ENCODE results near the gene CDH4. TPM values are rescaled to one million over a fixed set of nuclear protein-coding genes. Genes with fewer than 3 reads are reported as not detected.
"Not testable (repeated sequence)": the region's sequence is repeated elsewhere in the genome, so short reads cannot be mapped to it uniquely, and the experiment has no call there.

The CDH4 gene
- total RNA-seq, 2 donors from 2014 or later = 0.08 to 0.09 TPM

DNA sequence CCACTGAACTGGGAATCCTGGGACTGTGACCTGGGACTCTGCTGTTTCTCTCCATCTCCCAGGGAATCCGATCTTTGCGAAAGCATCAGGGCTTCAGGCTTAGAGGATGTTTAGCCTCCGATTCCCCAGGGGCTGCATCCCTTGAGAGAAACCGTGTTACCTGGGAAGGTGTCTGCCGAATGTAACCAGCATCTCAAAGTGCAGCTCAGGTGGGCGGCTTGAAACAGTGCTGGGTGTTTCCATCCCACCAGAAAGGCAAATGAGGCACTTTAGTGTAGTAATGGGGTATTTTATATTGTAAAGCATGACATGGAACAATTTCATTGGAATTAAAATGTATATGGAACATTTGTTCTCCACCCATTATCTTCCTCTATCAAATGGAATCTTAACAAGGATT lies 15.2 kb downstream of the CDH4 start:
- no peaks in the 10 kb centered on the region for H3K9me3 Mint-ChIP-seq
- DNase-seq (ENCODE audit: low spot score in 2 of 2) (no peak), ATAC-seq (no peak)
- no peak overlapping the region for H3K27ac Mint-ChIP-seq
- no peaks in the 10 kb centered on the region for H3K36me3 Mint-ChIP-seq

GRCh38 chr20:61268024-61268423 lies 16.0 kb downstream of the CDH4 start:
- Mint-ChIP-seq H3K9me3 (peaks cover 3 to 4% of the 10 kb centered on the region in 2 donors), H3K36me3 (no peaks in the 10 kb centered on the region), H3K27ac (no peak overlapping the region)
- DNase-seq (ENCODE audit: low spot score in 2 of 2) (no peak), ATAC-seq (no peak)

- H3K9me3 Mint-ChIP-seq = peaks cover 15% of the 10 kb centered on the region in 2 donors
- no peak overlapping the region for H3K27ac Mint-ChIP-seq
- ATAC-seq = no peak
Measured at GRCh38 chr20:61271312-61272231, 19.5 kb downstream of the CDH4 start.

DNA sequence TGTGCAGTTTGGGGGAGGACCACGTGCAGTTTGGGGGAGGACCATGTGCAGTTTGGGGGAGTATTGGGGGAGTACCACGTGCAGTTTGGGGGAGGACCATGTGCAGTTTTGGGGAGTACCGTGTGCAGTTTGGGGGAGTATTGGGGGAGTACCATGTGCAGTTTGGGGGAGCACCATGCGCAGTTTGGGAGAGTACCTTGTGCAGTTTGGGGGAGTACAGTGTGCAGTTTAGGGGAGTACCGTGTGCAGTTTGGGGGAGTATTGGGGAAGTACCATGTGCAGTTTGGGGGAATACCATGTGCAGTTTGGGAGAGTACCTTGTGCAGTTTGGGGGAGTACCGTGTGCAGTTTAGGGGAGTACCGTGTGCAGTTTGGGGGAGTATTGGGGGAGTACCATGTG lies 21.0 kb downstream of the CDH4 start:
- ATAC-seq; H3K36me3 Mint-ChIP-seq; H3K27ac Mint-ChIP-seq; DNase-seq (ENCODE audit: low spot score in 2 of 2): not testable (repeated sequence)
- peaks cover 15% of the 10 kb centered on the region in 2 donors for H3K9me3 Mint-ChIP-seq

More at GRCh38 chr20:61271312-61272231, 19.5 kb downstream of the CDH4 start:
- no peak for DNase-seq (ENCODE audit: low spot score in 2 of 2)
- H3K36me3 Mint-ChIP-seq = no peaks in the 10 kb centered on the region

DNA sequence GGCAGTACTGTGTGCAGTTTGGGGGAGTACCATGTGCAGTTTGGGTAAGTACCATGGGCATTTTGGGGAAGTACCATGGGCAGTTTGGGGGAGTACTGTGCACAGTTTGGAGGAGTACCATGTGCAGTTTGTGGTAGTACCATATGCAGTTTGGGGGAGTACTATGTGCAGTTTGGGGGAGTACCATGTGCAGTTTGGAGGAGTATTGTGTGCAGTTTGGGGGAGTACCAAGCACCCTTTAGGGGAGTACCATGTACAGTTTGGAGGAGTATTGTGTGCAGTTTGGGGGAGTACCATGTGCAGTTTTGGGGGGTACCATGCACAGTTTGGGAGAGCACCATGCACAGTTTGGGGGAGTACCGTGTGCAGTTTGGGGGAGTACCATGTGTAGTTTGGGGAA lies 21.6 kb downstream of the CDH4 start:
- not testable (repeated sequence) for DNase-seq (ENCODE audit: low spot score in 2 of 2); H3K36me3 Mint-ChIP-seq; H3K27ac Mint-ChIP-seq
- peak in 1 of 2 donors; percentile 18 for ATAC-seq
- H3K9me3 Mint-ChIP-seq = peaks cover 15% of the 10 kb centered on the region in 2 donors

DNA sequence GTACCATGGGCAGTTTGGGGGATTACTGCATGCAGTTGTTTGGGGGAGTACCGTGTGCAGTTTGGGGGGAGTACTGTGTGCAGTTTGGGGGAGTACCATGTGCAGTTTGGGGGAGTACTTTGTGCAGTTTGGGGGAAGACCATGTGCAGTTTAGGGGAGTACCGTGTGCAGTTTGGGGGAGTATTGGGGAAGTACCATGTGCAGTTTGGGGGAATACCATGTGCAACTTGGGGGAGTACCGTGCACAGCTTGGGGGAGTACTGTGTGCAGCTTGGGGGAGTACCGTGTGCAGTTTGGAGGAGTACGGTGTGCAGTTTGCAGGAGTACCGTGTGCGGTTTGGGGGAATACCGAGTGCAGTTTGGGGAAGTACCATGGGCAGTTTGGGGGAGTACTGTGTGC lies 22.3 kb downstream of the CDH4 start:
- ATAC-seq (no peak), DNase-seq (ENCODE audit: low spot score in 2 of 2) (no peak)
- no peaks in the 10 kb centered on the region for H3K36me3 Mint-ChIP-seq
- H3K27ac Mint-ChIP-seq = no peak overlapping the region
- H3K9me3 Mint-ChIP-seq = peaks cover 15% of the 10 kb centered on the region in 2 donors

DNA sequence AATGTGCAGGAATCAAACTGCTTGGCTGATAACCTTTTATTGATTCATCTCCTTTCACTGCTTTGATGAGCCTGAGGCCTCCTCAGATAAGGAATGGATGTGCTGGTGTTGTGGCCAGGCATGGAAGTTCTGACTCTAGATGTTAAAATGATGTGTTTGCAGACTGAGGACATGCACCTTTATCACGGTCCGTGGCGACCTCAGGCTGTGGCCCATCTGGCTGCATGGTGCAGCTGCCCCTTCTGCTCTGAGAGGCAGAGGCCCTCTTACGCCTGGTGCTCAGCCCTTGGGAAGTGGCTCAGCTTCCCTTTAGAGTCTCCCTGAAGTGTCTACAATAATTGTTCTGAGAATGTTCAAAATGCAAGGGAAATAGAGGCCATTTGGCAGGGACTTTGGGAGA lies 26.2 kb downstream of the CDH4 start:
- H3K36me3 Mint-ChIP-seq = peaks cover 6 to 8% of the 10 kb centered on the region in 2 donors
- no peak overlapping the region for H3K27ac Mint-ChIP-seq
- H3K9me3 Mint-ChIP-seq = peaks cover 15 to 16% of the 10 kb centered on the region in 2 donors
- ATAC-seq = no peak
- no peak for DNase-seq (ENCODE audit: low spot score in 2 of 2)

DNA sequence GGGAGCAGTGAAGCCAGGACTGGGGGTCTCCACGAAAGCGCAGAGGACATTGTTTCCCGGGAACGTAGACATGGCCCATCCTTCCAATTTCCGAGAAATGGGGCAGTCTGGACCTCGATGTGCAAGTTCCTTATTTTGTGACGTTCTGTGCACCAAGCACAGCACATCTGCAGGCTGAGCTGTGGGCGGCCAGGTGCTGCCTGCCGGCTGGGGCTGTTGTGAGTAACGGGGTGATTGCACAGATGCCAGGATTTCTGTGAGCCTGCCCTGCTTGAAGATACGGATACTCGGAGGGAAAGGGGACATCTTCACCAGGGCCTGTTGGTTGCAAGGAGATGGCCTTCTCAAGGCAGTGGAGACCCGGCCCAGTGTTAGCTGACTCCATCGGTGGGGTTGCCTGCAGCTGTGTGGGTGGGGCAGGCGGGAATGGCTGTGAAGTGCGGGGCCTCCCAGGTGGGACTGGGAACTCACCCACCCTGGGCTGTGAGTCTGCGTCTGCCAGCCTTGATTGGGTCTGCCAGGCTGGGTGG lies 27.6 kb downstream of the CDH4 start:
- H3K27ac Mint-ChIP-seq = no peak overlapping the region
- peaks cover 6 to 8% of the 10 kb centered on the region in 2 donors for H3K36me3 Mint-ChIP-seq
- DNase-seq (ENCODE audit: low spot score in 2 of 2) = no peak
- peaks cover 9 to 12% of the 10 kb centered on the region in 2 donors for H3K9me3 Mint-ChIP-seq
- no peak for ATAC-seq

GRCh38 chr20:61280217-61280980 lies 28.3 kb downstream of the CDH4 start:
- no peak for ATAC-seq
- Mint-ChIP-seq H3K27ac (no peak overlapping the region), H3K9me3 (peaks cover 4 to 8% of the 10 kb centered on the region in 2 donors), H3K36me3 (peaks cover 6 to 8% of the 10 kb centered on the region in 2 donors)
- DNase-seq (ENCODE audit: low spot score in 2 of 2) = no peak

DNA sequence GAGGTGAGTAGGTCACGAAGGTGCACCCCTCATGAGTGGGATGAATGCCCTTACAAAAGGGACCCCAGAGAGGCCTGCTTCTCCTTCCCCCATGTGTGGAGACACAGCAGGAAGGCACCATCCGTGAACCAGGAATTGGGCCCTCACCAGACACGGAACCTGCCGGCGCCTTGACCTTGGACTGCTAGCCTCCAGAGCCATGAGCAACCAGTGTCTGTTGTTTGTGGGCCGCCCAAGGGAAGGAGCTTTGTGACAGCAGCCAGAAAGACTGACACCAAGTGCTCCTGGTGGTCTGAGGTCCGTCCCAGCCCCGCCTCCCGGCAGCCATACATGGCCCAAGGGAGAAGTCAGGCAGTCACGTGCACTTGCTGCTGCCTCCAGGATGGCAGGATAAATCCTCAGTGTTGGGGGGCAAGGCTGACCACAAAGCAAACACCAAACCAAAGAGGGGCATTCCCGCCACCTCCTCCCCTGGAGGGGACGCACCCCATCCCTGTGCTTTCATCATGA lies 29.3 kb downstream of the CDH4 start:
- Mint-ChIP-seq H3K36me3 (peaks cover 6 to 8% of the 10 kb centered on the region in 2 donors), H3K9me3 (peaks cover 4 to 8% of the 10 kb centered on the region in 2 donors), H3K27ac (no peak overlapping the region)
- no peak for DNase-seq (ENCODE audit: low spot score in 2 of 2)
- ATAC-seq = no peak

DNA sequence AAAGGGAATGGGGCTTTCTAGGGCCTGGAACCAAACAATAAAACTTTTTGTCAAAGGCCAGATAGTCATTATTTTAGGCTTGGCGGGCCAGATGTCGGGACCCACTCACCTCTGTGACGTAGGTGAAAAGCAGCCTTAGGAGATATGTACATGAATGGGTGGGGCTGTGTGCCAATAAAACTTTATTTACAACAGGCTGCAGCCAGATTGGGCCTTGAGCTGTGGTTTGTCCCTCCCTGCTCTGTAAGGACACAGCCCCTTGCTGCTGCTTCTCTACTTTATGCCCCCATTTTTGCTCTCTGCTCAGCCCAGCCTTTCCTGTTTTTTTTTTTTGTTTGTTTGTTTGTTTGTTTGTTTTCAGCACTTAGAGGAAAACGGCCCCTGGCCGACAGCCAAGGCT lies 32.7 kb downstream of the CDH4 start:
- H3K36me3 Mint-ChIP-seq = peaks cover 6 to 8% of the 10 kb centered on the region in 2 donors
- ATAC-seq (no peak), DNase-seq (ENCODE audit: low spot score in 2 of 2) (no peak)
- H3K9me3 Mint-ChIP-seq = peaks cover 4 to 8% of the 10 kb centered on the region in 2 donors
- H3K27ac Mint-ChIP-seq = no peak overlapping the region

DNA sequence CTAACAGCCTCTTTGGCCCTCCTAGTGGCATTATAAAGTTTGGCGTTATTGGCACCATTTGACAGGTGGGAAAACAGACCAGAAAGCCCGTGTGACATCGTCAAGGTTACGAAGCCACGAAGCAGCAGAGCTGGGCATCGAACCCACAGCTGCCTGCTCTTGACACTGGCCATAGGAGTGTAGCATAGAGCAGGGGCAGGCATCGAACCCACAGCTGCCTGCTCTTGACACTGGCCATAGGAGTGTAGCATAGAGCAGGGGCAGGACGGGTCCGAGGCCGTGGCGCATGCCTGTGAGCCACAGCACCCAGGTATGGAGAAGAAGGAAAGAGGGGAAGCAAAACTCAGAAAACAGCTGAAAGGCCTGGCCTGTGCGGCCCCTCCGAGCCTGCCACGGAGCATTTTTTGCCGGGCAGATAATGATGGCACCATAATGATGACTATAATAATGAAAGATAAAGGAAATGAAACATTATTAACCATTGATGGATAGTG lies 33.1 kb downstream of the CDH4 start:
- no peak for DNase-seq (ENCODE audit: low spot score in 2 of 2)
- no peak overlapping the region for H3K27ac Mint-ChIP-seq
- peaks cover 4 to 8% of the 10 kb centered on the region in 2 donors for H3K9me3 Mint-ChIP-seq
- no peak for ATAC-seq
- H3K36me3 Mint-ChIP-seq = peaks cover 6 to 8% of the 10 kb centered on the region in 2 donors

GRCh38 chr20:61285691-61286090 lies 33.6 kb downstream of the CDH4 start:
- Mint-ChIP-seq H3K27ac (no peak overlapping the region), H3K36me3 (peaks cover 6 to 8% of the 10 kb centered on the region in 2 donors), H3K9me3 (peaks cover 4 to 8% of the 10 kb centered on the region in 2 donors)
- ATAC-seq (no peak), DNase-seq (ENCODE audit: low spot score in 2 of 2) (no peak)

GRCh38 chr20:61287583-61288275 lies 35.7 kb downstream of the CDH4 start:
- ATAC-seq = no peak
- no peak for DNase-seq (ENCODE audit: low spot score in 2 of 2)
- Mint-ChIP-seq H3K36me3 (peaks cover 1 to 3% of the 10 kb centered on the region in 2 donors), H3K9me3 (peaks cover under 1 to 4% of the 10 kb centered on the region in 2 donors), H3K27ac (no peak overlapping the region)

DNA sequence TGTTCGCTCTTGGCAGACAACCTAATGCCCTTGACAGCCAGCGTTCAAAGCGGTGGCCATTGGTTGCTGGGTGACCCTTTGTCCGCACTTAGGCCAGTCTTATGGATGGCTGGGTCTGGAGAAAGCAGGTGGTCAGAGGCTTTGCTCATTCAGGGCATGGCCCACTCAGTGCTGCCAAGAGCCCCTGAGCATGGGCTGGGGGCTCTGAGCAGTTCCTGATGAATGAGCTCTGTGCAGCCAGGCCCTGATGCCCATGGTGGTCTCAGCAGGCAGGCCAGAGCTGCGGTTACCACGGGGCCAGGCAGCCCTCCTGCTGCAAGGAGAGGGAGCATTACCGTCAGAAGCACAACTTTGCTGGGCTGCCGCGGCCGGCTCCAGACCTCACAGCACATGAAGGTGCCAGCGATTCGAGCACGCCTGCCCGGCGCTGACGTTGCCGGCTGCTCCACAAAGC lies 36.3 kb downstream of the CDH4 start:
- no peak for DNase-seq (ENCODE audit: low spot score in 2 of 2)
- no peak for ATAC-seq
- Mint-ChIP-seq H3K36me3 (no peaks in the 10 kb centered on the region), H3K27ac (no peak overlapping the region), H3K9me3 (peaks cover 0 to 4% of the 10 kb centered on the region in 2 donors)

- H3K27ac Mint-ChIP-seq = no peak overlapping the region
- peaks cover 0 to 3% of the 10 kb centered on the region in 2 donors for H3K9me3 Mint-ChIP-seq
- no peaks in the 10 kb centered on the region for H3K36me3 Mint-ChIP-seq
- ATAC-seq = no peak
- DNase-seq (ENCODE audit: low spot score in 2 of 2) = no peak
Measured at GRCh38 chr20:61289166-61289565, 37.1 kb downstream of the CDH4 start.
